Panc1 (cell line): ENCODE measurements around the gene UBE2L5.

Experiments
- CTCF ChIP-seq: fragments of 450-650 bp; IDR thresholded peaks from 2 replicates; pipeline ENCODE4 v1.5.1; 2017; ENCODE audit warnings: mild to moderate bottlenecking
- POLR2AphosphoS5 ChIP-seq: IDR thresholded peaks from 2 replicates; pipeline ENCODE4 v1.6.1; 2012; ENCODE audit warnings: mild to moderate bottlenecking, low read depth, low read length, moderate library complexity
- REST ChIP-seq, 2 experiments: IDR thresholded peaks; 2 replicates each; pipeline ENCODE4 v1.6.1; 2011 to 2012; ENCODE audit warnings: low read depth in 2 of 2, control low read depth in 1 of 2, low read length in 1 of 2, mild to moderate bottlenecking in 1 of 2, moderate library complexity in 1 of 2; ENCODE audit not compliant: insufficient read depth in 1 of 2
- TCF7L2 ChIP-seq: IDR thresholded peaks from 2 replicates; pipeline ENCODE4 v1.6.1; 2011; ENCODE audit warnings: mild to moderate bottlenecking, low read depth, low read length, inconsistent platforms

GRCh38 chr13:30377312-30377685 lies 45.0 kb upstream of the UBE2L5 start:
- TF ChIP-seq CTCF = no peak
- TF ChIP-seq REST (IDR thresholded peaks at IDR 0.05; ENCODE audit: insufficient read depth in 1 of 2, low read depth in 2 of 2, low read length in 1 of 2) = no peak
- TF ChIP-seq POLR2AphosphoS5 = no peak
- TF ChIP-seq TCF7L2 = no peak
